ENCODE results near the gene TUBA3D.
"Not testable (repeated sequence)": the region's sequence is repeated elsewhere in the genome, so short reads cannot be mapped to it uniquely, and the experiment has no call there.

The TUBA3D gene

DNA sequence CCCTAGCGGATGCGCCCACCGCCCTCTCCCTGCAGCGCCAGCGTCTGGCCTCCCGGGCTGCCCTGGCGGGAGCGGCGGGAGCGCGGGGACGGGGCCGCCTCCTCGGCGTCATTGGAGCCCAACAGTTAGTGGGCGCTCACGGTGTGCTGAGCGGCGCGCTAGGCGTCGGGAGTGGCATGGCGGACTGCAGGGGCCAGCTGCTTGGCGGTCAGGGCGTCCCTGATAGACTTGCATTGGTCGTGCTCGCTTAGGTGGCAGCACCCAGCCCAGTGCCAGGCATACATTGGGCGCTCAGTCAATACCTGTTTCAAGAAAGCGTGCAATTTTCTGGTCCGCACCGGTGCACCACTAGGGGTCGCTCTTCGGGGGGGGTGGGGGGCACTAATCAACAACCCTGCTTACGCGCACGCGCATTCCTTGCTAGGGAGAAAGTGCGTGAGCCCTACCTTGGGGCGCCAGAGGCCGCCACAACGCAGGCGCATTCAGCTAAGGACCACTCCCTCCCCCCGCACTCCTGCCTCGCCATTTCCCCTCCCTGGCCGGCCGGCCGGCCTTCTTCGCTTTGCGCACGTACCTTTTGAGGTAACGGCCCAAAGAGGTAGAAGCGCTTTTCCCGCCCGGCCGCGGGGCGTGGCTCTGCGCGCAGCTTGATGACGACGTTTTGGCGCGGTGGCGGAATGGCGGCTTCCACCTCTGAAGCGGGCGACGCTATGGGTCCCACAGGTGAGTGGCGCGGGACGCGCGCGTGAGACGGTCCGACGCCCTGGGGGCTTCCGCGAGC, 16.7 kb downstream of the TUBA3D start:
- DNase-seq (ENCODE audit: low read depth), result peak; percentile 83
- peak overlapping the region; percentile 85 for H3K4me3 ChIP-seq (ENCODE audit: low read length)
- TF ChIP-seq, protein P1, sequence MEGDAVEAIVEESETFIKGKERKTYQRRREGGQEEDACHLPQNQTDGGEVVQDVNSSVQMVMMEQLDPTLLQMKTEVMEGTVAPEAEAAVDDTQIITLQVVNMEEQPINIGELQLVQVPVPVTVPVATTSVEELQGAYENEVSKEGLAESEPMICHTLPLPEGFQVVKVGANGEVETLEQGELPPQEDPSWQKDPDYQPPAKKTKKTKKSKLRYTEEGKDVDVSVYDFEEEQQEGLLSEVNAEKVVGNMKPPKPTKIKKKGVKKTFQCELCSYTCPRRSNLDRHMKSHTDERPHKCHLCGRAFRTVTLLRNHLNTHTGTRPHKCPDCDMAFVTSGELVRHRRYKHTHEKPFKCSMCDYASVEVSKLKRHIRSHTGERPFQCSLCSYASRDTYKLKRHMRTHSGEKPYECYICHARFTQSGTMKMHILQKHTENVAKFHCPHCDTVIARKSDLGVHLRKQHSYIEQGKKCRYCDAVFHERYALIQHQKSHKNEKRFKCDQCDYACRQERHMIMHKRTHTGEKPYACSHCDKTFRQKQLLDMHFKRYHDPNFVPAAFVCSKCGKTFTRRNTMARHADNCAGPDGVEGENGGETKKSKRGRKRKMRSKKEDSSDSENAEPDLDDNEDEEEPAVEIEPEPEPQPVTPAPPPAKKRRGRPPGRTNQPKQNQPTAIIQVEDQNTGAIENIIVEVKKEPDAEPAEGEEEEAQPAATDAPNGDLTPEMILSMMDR (conservative IDR thresholded peaks at IDR 0.05; ENCODE audit: low read depth, low read length), result peak; percentile 75

DNA sequence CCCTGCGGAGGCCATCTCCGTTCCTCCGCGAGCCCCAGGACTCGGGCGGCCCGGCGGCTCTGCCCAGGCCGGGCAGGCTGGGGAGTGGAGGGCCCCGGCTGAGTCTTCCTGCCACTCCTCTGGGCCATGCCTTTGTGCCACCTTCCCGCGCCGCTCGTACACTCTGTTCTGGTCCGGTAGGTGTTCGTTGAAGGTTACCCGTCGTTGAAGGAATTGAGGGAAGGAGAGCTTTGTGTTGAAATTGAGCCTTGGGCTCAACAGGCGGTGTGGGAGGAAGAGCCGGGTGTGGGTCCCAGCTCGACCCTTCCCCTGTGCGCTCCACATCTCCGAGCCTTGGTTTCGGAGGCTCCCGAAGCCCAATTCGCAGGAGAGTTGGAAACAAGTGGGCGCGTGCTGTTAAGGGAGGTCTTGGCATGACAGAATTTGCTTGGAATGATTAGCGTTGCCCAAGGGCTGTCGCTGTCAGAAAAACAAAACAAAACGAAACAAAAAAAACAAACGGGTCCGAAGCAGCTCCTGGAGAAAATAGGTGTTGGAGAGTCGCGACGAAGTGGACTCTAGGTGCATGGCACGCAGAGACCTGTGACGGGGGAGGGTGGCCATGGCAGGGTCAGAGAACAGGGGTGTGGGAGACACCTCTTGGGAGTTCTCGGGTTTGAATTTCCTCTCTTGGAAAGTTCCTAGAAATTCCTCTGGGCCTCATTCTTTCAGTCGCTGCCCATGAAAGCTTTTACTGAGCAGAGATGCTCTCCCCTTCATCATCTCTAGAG, 17.5 kb downstream of the TUBA3D start:
- no peak for DNase-seq (ENCODE audit: low read depth)
- TF ChIP-seq, protein P1 (conservative IDR thresholded peaks at IDR 0.05; ENCODE audit: low read depth, low read length), result no peak

DNA sequence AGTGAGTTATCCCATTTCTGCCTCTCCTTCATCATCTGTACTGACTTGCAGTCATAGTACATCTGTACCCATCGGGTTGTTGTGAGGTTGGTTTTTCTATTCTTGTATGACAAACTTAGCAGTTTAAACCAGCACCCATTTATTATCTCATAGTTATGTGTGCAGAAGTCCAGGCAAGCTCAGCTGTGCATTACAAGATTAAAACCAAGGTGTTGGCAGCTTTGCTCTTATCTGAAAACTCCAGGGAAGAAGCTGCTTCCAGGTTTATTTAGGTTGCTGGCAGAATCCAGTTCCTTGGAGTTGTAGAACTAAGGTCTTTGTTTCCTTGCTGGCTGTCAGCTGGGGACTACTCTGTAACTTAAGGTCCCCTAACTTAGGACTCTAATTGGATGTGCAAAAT, 19.6 kb downstream of the TUBA3D start:
- H3K4me3 ChIP-seq (ENCODE audit: low read length), result not testable (repeated sequence)

More for the DNA sequence above, 17.5 kb downstream of the TUBA3D start:
- H3K4me3 ChIP-seq (ENCODE audit: low read length), result peak overlapping the region; percentile 85

DNA sequence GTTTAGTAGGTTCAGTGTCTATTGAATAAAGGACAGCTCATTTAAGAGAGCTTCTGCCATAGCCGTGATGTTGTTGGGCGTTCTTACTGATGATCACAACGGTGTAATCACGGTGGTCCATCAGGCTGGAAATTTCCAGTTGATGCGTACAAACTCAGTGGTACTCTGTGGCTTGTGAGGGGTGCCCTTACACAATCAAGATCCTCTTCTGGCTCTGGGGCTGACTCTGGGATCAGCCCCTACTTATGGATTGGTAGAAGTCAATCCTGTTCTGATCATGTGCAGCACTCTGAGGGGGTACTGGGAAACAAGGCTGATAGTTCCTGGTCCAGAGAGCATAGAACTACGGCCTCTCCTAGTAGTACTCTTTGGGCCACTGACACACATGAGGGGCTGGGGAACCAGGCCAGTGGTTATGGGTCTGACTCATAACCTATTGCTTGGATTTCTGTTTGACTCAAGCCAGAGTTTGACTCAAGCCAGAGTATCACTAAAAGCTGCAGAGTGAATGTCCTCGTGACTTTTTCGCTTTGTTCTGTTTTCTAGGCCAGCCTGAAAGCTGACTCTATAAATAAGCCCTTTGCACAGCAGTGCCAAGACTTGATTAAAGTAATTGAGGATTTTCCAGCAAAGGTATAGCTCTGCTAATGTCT, 22.5 kb downstream of the TUBA3D start:
- peak; percentile 55 for DNase-seq (ENCODE audit: low read depth)
- not testable (repeated sequence) for H3K4me3 ChIP-seq (ENCODE audit: low read length)

More for the DNA sequence above, 19.6 kb downstream of the TUBA3D start:
- not testable (repeated sequence) for DNase-seq (ENCODE audit: low read depth)

DNA sequence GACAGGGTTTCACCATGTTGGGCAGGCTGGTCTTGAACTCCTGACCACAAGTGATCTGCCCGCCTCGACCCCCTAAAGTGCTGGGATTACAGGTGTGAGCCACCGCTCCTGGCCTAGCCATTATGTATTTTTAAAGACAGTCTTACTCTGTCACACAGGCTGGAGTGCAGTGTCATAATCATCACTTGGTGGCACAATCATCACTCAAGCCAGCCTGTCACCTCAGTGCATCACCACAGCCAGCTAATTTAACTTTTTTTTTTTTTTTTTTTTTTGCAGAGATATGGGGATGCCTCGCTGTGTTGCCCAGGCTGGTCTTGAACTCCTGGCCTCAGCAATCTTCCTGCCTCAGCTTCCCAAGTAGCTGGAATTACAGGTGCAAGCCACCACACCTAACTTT, 27.7 kb downstream of the TUBA3D start:
- H3K4me3 ChIP-seq (ENCODE audit: low read length); DNase-seq (ENCODE audit: low read depth): not testable (repeated sequence)

DNA sequence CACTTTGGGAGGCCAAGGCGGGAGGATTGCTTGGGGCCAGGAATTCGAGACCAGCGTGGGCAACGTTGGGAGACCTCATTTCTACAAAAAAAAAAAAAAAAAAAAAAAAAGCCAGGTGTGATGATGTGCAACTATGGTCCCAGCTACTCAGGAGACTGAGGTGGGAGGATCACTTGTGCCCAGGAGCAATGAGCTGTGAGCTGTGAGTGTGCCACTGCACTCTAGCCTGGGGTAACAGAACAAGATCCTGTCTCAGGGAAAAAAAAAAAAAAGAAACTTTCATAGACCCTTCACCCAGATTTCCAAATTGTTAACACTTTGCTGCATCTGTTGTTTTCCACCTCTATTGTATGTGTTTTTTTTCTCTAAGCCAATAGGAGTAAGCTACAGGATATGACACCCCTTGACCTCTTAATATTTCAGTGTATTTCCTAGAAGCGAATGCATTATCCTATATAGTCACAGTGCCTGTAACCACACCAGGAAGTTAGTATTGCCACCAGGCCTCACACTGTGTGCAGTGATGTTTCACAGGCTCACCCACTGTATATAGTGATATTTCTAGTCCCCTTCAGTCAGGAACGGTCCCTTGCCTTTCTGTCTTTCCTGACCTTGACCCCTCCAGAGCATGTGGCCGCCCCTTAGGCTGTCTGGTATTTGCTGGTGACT, 28.3 kb downstream of the TUBA3D start:
- DNase-seq (ENCODE audit: low read depth), result not testable (repeated sequence)

DNA sequence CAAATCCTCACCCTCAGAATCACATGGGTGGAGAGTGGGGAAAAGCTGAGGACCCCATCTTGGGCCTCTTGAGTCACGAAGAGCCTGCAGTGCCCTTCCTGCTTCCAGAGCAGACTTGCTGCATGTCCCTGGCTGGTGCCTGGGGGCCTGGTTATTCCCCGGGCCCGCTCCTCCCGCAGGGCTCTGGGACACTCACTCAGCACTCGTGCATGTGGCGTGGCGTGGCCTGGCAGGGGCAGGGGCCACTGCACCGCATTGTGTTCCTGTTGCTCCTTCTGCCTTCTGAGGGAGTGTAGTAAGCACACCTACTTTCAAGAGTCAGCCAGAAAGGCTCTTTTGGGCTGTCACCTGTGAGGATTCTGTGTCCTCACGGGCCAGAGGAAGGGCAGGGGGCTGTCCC, 33.7 kb downstream of the TUBA3D start:
- DNase-seq (ENCODE audit: low read depth), result no peak
- H3K4me3 ChIP-seq (ENCODE audit: low read length), result no peak overlapping the region
- TF ChIP-seq, protein P1 (conservative IDR thresholded peaks at IDR 0.05; ENCODE audit: low read depth, low read length), result no peak

More for the DNA sequence above, 28.3 kb downstream of the TUBA3D start:
- not testable (repeated sequence) for H3K4me3 ChIP-seq (ENCODE audit: low read length)

DNA sequence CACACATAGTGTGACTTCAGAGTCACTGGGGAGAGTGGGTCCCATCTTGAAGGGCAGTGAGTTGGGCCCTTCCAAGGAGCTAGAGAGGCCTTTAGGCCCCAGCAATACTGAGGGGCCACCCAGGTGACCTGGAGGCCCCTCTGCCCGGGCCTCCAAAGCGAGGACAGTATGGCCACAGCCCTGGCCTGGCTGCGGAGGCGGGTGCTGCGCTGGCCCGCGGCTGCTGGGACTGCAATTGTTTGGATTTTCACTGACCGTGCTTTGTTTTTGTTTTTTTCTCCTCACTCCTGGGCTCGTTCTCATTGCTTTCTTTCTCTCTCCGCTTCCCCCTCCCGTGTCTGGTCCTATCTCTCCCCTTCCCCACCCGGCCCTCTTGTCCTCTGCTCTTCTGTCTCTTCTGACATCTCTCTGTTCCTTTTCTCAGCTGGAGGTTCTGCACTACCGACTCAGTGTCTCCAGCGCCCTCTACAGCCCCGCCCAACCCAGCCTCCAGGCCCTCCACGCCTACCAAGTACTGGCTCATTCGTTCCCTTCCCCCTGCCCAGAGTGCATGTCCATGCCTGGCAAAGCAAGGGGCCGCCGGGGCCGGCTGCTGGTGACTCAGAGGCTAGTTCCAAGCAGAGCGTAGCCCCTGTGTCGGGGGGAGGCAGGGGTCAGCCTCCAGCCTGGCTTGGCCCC, 35.5 kb downstream of the TUBA3D start:
- TF ChIP-seq, protein P1 (conservative IDR thresholded peaks at IDR 0.05; ENCODE audit: low read depth, low read length), result peak; percentile 47
- H3K4me3 ChIP-seq (ENCODE audit: low read length), result not testable (repeated sequence)

DNA sequence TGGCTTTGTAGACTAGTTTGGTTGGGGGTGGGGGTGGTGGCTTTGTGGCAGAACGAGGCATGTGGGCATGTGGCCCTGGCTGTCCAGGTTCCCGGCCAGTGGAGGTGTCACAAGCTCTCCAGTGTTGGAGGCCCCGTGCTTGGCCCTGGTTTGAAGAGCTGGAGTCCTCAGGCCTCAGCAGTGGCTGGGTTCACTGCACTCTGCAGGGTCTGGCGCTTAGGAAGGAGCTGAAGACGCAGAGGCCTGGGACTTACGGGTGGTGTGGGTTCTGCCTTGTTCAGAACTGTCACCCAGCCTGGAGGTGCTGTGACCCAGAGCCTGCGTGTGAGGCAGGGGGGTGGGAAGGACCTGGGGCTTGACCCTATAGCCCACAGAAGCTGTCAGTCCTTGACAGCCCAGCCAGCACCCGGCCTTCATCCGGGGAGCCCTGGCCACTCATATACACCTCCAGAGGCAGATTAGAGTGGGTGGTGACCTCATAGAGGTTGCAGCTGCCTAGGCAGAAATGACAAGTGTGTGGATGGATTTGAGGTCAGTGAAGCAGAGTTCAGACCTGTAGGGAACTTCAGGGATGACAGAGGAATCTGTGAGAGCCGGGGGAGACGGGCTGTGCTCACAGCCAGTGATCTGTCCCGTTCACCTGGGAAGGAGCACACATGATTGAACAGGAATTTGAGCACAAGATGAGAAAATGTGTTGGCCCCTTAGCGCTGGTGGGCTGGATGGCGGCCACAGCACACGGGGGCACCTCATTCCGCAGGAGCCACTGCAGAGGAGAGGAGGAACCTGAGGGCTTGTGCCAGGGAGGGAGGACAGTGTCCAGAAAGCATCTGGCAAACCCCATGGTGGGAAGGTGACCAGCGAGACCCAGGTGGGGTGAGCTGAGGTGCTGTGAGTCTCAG, 36.3 kb downstream of the TUBA3D start:
- DNase-seq (ENCODE audit: low read depth); H3K4me3 ChIP-seq (ENCODE audit: low read length): not testable (repeated sequence)

More for the DNA sequence above, 35.5 kb downstream of the TUBA3D start:
- DNase-seq (ENCODE audit: low read depth), result peak; percentile 82

DNA sequence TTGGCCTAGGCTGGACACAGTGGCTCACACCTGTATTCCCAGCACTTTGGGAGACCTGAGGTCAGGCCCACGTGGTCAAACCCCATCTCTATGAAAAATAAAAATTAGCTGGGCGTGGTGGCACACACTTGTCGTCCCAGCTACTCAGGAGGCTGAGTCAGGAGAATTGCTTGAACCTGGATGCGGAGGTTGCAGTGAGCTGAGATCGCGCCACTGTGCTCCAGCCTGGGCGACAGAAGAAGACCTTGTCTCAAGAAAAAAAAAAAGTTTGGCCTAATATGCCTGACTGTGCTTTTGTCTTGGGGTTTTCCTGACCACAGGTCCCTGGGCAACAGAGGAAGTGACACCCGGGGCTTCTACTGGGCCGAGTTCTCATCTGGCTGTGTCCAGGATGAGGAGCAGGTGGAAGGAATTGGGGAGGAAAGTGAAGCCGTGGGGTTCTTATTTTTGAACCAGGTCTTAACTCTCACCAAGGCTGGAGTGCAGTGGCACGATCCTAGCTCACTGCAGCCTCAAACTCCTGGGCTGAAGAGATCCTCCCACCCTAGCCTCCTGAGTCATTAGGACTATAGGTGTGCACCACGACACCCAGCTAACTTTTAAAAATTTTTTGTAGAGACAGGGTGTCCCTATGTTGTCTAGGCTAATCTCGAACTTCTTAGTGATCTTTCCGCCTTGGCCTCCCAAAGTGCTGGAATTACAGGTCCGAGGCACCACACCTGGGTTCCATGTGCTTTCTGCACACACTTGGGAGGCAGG, 38.7 kb downstream of the TUBA3D start:
- DNase-seq (ENCODE audit: low read depth); H3K4me3 ChIP-seq (ENCODE audit: low read length): not testable (repeated sequence)

DNA sequence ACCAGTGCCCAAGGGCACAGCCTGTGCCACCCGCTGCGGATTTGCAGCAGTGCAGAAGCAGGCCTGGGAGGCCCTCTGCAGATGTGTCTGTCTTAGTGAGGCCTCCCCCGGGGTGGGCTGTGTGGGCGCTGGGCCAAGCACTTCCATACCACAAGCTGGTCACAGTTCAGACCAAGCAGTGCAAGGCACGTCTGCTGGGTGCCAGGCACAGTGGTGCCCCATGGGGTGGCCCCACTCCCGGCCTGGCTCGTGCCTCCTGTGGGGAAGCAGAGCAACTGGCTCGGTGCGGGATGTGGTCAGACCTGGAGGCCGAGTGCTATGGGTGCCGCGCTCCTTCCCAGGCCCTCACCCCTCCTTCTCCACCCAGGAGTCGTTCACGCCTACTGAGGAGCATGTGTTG, 39.3 kb downstream of the TUBA3D start:
- peak; percentile 58 for DNase-seq (ENCODE audit: low read depth)
- H3K4me3 ChIP-seq (ENCODE audit: low read length), result not testable (repeated sequence)
